Vagina (tissue), 2 donors: Measurements from ENCODE around the gene NAV2. TPM values are rescaled to one million over a fixed set of nuclear protein-coding genes. Genes with fewer than 3 reads are reported as not detected.

Source experiments
- DNase-seq, 2 donors: peaks; one replicate each; pipeline ENCODE4 v3.0.0-alpha.2; 2017; ENCODE audit errors: extremely low spot score in 2 of 2
- H3K27ac ChIP-seq: fragments of 200-600 bp; sonication (generic); one replicate; pipeline ENCODE4 v1.5.1; 2019
- H3K27me3 ChIP-seq: fragments of 200-600 bp; sonication (generic); one replicate; pipeline ENCODE4 v1.5.1; 2019
- H3K36me3 ChIP-seq, 2 donors: fragments of 200-600 bp; sonication (generic); one replicate each; pipeline ENCODE4 v1.5.1; 2017 to 2019
- H3K4me1 ChIP-seq: fragments of 200-600 bp; sonication (generic); one replicate; pipeline ENCODE4 v1.5.1; 2019
- H3K4me3 ChIP-seq, 2 donors: fragments of 200-600 bp; sonication (generic); 1 replicate in 1 of 2; 2 replicates in 1 of 2; pipeline ENCODE4 v1.5.1; 2016 to 2019
- H3K9me3 ChIP-seq: fragments of 200-600 bp; sonication (generic); one replicate; pipeline ENCODE4 v1.5.1; 2019
- CTCF ChIP-seq, 3 experiments: fragments of 450-650 bp in 2 of 3; fragments of 200-600 bp in 1 of 3; sonication (generic) in 1 of 3; IDR thresholded peaks; one replicate each; pipeline ENCODE4 v1.5.1; 2017 to 2019; ENCODE audit warnings: antibody characterized with exemption in 3 of 3, mild to moderate bottlenecking in 2 of 3, moderate library complexity in 2 of 3
- POLR2A ChIP-seq, 2 donors: fragments of 450-650 bp; IDR thresholded peaks; one replicate each; pipeline ENCODE4 v1.6.1; 2017; ENCODE audit warnings: antibody characterized with exemption in 2 of 2, mild to moderate bottlenecking in 2 of 2, moderate library complexity in 2 of 2
- POLR2AphosphoS5 ChIP-seq, 2 donors: sonication (generic); formaldehyde crosslinking; IDR thresholded peaks; one replicate each; pipeline ENCODE4 v1.9.0; 2017; ENCODE audit warnings: antibody characterized with exemption in 2 of 2, mild to moderate bottlenecking in 2 of 2, low read depth in 1 of 2; ENCODE audit not compliant: insufficient read depth in 1 of 2
- intact Hi-C: fragments of 100-400 bp; cut with DNase I; formaldehyde crosslinking; loops from one replicate; pipeline ENCODE4 v1.15.1; 2023
- total RNA-seq: library from RNA; depleted of rRNA; stranded (reverse); fragments of >200 nt; gene quantifications from one replicate; pipeline ENCODE4 v1.2.3, GENCODE V29; 2016

Gene NAV2
- total RNA-seq, 1 donor from 2014 or later = 25.3 TPM

- DNase-seq = no peak
- TF ChIP-seq POLR2A (IDR thresholded peaks at IDR 0.05) = no peak
- no peak for TF ChIP-seq CTCF (IDR thresholded peaks at IDR 0.05)
- TF ChIP-seq POLR2AphosphoS5 (IDR thresholded peaks at IDR 0.05; ENCODE audit: insufficient read depth in 1 of 2, low read depth in 1 of 2) = no peak
- Histone ChIP-seq H3K27me3 (no peaks in the 10 kb centered on the region), H3K9me3 (no peaks in the 10 kb centered on the region), H3K36me3 (no peaks in the 10 kb centered on the region), H3K4me3 (no peak overlapping the region), H3K27ac (no peak overlapping the region), H3K4me1 (no peaks in the 10 kb centered on the region)
- intact Hi-C loops = no loop called here
Observed at GRCh38 chr11:19962801-19963175, 250.2 kb downstream of the NAV2 start.

- Histone ChIP-seq H3K27me3 (no peaks in the 10 kb centered on the region), H3K9me3 (no peaks in the 10 kb centered on the region), H3K27ac (no peak overlapping the region), H3K4me1 (peaks cover 5% of the 10 kb centered on the region), H3K36me3 (no peaks in the 10 kb centered on the region), H3K4me3 (no peak overlapping the region)
- intact Hi-C loops = no loop called here
- TF ChIP-seq POLR2A (IDR thresholded peaks at IDR 0.05) (no peak), CTCF (IDR thresholded peaks at IDR 0.05) (no peak), POLR2AphosphoS5 (IDR thresholded peaks at IDR 0.05; ENCODE audit: insufficient read depth in 1 of 2, low read depth in 1 of 2) (no peak)
- DNase-seq = no peak
Observed at GRCh38 chr11:19963697-19964387, 251.2 kb downstream of the NAV2 start.

- DNase-seq = no peak
- H3K36me3 ChIP-seq = no peaks in the 10 kb centered on the region
- H3K27me3 ChIP-seq = no peaks in the 10 kb centered on the region
- no peaks in the 10 kb centered on the region for H3K9me3 ChIP-seq
- intact Hi-C loops = loop anchor here (5.0 kb wide), 1 partner anchor 401 kb away; no protein-coding TSS in a partner anchor
- TF ChIP-seq POLR2A (IDR thresholded peaks at IDR 0.05) (no peak), CTCF (IDR thresholded peaks at IDR 0.05) (no peak), POLR2AphosphoS5 (IDR thresholded peaks at IDR 0.05; ENCODE audit: insufficient read depth in 1 of 2, low read depth in 1 of 2) (no peak)
- H3K27ac ChIP-seq = no peak overlapping the region
- H3K4me3 ChIP-seq = no peak overlapping the region
- H3K4me1 ChIP-seq = peaks cover 5% of the 10 kb centered on the region
Observed at GRCh38 chr11:19966441-19966840, 253.8 kb downstream of the NAV2 start.

- intact Hi-C loops = loop anchor here (5.0 kb wide), 1 partner anchor 400 kb away; no protein-coding TSS in a partner anchor
- Histone ChIP-seq H3K27me3 (no peaks in the 10 kb centered on the region), H3K27ac (no peak overlapping the region), H3K9me3 (no peaks in the 10 kb centered on the region), H3K36me3 (no peaks in the 10 kb centered on the region), H3K4me1 (peaks cover 5% of the 10 kb centered on the region), H3K4me3 (no peak overlapping the region)
- no peak for DNase-seq
- TF ChIP-seq CTCF (IDR thresholded peaks at IDR 0.05) (no peak), POLR2A (IDR thresholded peaks at IDR 0.05) (no peak), POLR2AphosphoS5 (IDR thresholded peaks at IDR 0.05; ENCODE audit: insufficient read depth in 1 of 2, low read depth in 1 of 2) (no peak)
Observed at GRCh38 chr11:19966927-19967326, 254.3 kb downstream of the NAV2 start.

- no peaks in the 10 kb centered on the region for H3K27me3 ChIP-seq
- H3K9me3 ChIP-seq = no peaks in the 10 kb centered on the region
- no peak for TF ChIP-seq POLR2AphosphoS5 (IDR thresholded peaks at IDR 0.05; ENCODE audit: insufficient read depth in 1 of 2, low read depth in 1 of 2)
- TF ChIP-seq CTCF (IDR thresholded peaks at IDR 0.05) = no peak
- no peak for TF ChIP-seq POLR2A (IDR thresholded peaks at IDR 0.05)
- H3K27ac ChIP-seq = no peak overlapping the region
- H3K4me3 ChIP-seq = no peak overlapping the region
- no peak for DNase-seq
- no peaks in the 10 kb centered on the region for H3K36me3 ChIP-seq
- H3K4me1 ChIP-seq = peaks cover 5% of the 10 kb centered on the region
- intact Hi-C loops = loop anchor here (5.0 kb wide), 1 partner anchor 400 kb away; no protein-coding TSS in a partner anchor
Observed at GRCh38 chr11:19967787-19968186, 255.2 kb downstream of the NAV2 start.
